Left ventricle myocardium inferior (tissue), 1 donor: ENCODE measurements around the gene DNAI2. TPM values are rescaled to one million over a fixed set of nuclear protein-coding genes. Genes with fewer than 3 reads are reported as not detected.

Source experiments
- DNase-seq: peaks from one replicate; pipeline ENCODE4 v3.0.0-alpha.2; 2020
- H3K27ac ChIP-seq: fragments of 200-600 bp; replicated peaks from 2 replicates; pipeline ENCODE4 v1.8.0; 2021
- H3K27me3 ChIP-seq: fragments of 200-600 bp; 2 replicates; pipeline ENCODE4 v1.8.0; 2021; ENCODE audit warnings: low read depth
- H3K36me3 ChIP-seq: fragments of 200-600 bp; 2 replicates; pipeline ENCODE4 v1.8.0; 2021
- H3K4me1 ChIP-seq: fragments of 200-600 bp; 2 replicates; pipeline ENCODE4 v1.8.0; 2021
- H3K4me3 ChIP-seq: fragments of 200-600 bp; 2 replicates; pipeline ENCODE4 v1.8.0; 2021; ENCODE audit warnings: mild to moderate bottlenecking, moderate library complexity
- H3K9me3 ChIP-seq: fragments of 200-600 bp; replicated peaks from 2 replicates; pipeline ENCODE4 v1.8.0; 2021
- intact Hi-C: fragments of 100-400 bp; cut with micrococcal nuclease; formaldehyde crosslinking; loops from one replicate; pipeline ENCODE4 v1.11.0; 2022
- total RNA-seq: library from RNA; stranded (reverse); fragmentation: NEBNext Ultra II Directional; extraction: Animal tissue kit (Norgen Biotek cat#: 25700); gene quantifications from one replicate; pipeline ENCODE4 v1.2.1, GENCODE V29; 2021
- TF ChIP-seq, protein P1 (sequence below): fragments of 200-600 bp; IDR thresholded peaks from 2 replicates; pipeline ENCODE4 v1.8.0; 2021; ENCODE audit warnings: antibody characterized with exemption, mild to moderate bottlenecking, borderline replicate concordance
- donor health status: DM: no; HTN: yes; CAD: no; lungs with severe emphysema.

The DNAI2 gene
- total RNA-seq, 1 donor from 2014 or later, result not detected

- intact Hi-C loops, result no loop called here
- Histone ChIP-seq H3K9me3 (no peaks in the 10 kb centered on the region), H3K36me3 (no peaks in the 10 kb centered on the region), H3K4me3 (no peak overlapping the region), H3K4me1 (no peaks in the 10 kb centered on the region), H3K27ac (no peak overlapping the region), H3K27me3 (peaks cover 14% of the 10 kb centered on the region)
- TF ChIP-seq, protein P1, sequence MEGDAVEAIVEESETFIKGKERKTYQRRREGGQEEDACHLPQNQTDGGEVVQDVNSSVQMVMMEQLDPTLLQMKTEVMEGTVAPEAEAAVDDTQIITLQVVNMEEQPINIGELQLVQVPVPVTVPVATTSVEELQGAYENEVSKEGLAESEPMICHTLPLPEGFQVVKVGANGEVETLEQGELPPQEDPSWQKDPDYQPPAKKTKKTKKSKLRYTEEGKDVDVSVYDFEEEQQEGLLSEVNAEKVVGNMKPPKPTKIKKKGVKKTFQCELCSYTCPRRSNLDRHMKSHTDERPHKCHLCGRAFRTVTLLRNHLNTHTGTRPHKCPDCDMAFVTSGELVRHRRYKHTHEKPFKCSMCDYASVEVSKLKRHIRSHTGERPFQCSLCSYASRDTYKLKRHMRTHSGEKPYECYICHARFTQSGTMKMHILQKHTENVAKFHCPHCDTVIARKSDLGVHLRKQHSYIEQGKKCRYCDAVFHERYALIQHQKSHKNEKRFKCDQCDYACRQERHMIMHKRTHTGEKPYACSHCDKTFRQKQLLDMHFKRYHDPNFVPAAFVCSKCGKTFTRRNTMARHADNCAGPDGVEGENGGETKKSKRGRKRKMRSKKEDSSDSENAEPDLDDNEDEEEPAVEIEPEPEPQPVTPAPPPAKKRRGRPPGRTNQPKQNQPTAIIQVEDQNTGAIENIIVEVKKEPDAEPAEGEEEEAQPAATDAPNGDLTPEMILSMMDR, result no peak
- DNase-seq, result no peak
Observed at GRCh38 chr17:74334393-74335039, 60.5 kb downstream of the DNAI2 start.

DNA sequence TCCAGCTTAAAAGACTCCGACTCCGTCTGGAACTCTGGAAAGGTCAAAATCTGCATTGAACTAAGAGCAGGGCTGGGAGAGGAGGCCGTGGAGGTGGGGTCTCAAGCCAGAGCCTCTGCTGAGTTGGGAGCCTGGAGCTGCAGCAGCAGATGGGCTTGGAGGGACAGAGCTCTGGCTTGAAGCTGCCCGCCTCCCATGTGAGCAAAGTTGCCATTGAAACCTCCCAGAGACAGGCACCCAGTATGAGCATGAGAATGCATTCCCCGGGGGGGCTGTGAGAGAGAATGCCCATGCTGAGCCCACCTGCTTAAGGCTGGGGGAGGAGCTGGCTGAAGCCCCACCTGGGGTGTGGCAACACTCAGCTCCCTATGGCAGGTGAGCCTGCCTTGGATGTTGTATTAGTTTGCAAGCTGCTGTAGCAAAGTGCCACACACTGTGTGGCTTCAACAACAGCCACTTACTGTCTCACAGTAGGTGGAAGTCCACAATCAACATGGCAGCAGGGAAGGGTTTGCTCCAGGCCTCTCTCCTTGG is 61.6 kb downstream of the DNAI2 start:
- Histone ChIP-seq H3K4me1 (no peaks in the 10 kb centered on the region), H3K4me3 (no peak overlapping the region), H3K27ac (no peak overlapping the region), H3K9me3 (no peaks in the 10 kb centered on the region), H3K27me3 (peaks cover 7% of the 10 kb centered on the region), H3K36me3 (no peaks in the 10 kb centered on the region)
- DNase-seq, result no peak
- TF ChIP-seq, protein P1, result no peak
- intact Hi-C loops, result no loop called here

GRCh38 chr17:74336307-74336706 is 62.3 kb downstream of the DNAI2 start:
- intact Hi-C loops, result no loop called here
- H3K4me3 ChIP-seq, result no peak overlapping the region
- peaks cover 6% of the 10 kb centered on the region for H3K27me3 ChIP-seq
- TF ChIP-seq, protein P1, result no peak
- DNase-seq, result no peak
- H3K9me3 ChIP-seq, result no peaks in the 10 kb centered on the region
- no peaks in the 10 kb centered on the region for H3K36me3 ChIP-seq
- H3K4me1 ChIP-seq, result no peaks in the 10 kb centered on the region
- no peak overlapping the region for H3K27ac ChIP-seq

DNA sequence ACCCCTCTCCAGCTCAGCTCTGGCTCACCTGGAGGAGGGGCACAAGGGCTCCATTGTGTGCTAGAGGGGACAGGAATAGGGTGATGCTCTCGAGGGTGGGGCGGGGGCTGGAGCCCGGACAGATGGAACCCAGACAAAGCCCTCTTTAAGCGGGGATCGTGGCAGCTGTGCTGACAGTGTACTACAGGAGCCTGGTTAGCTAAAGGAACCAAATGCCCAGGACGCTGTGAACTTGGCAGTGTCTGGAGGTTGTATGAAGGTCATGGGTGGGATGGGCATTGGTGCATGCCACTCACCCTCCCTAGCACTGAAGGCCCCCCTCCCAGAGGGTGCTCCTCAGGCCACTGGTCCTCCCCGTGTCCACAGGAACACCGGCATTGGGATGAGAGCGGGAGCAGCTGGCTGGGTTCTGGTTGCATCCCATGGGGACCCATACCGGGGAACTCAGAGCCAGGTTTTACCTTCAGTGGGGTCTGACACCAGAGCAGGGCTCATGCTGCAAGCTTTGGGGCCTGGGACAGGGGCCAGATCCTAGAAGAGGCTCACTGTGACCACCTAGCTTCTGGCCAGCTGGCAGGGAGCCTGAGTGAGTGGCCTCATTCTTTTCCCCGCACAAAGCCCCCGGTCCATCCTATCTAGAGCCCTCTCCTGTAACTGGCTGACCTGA is 63.9 kb downstream of the DNAI2 start:
- intact Hi-C loops, result no loop called here
- DNase-seq, result no peak
- no peaks in the 10 kb centered on the region for H3K36me3 ChIP-seq
- H3K27me3 ChIP-seq, result peaks cover 14% of the 10 kb centered on the region
- TF ChIP-seq, protein P1, result no peak
- H3K4me1 ChIP-seq, result no peaks in the 10 kb centered on the region
- H3K27ac ChIP-seq, result no peak overlapping the region
- H3K9me3 ChIP-seq, result no peaks in the 10 kb centered on the region
- no peak overlapping the region for H3K4me3 ChIP-seq

- Histone ChIP-seq H3K27ac (no peak overlapping the region), H3K9me3 (no peaks in the 10 kb centered on the region), H3K36me3 (no peaks in the 10 kb centered on the region), H3K27me3 (peaks cover 31% of the 10 kb centered on the region), H3K4me3 (no peak overlapping the region), H3K4me1 (no peaks in the 10 kb centered on the region)
- intact Hi-C loops, result no loop called here
- DNase-seq, result no peak
- TF ChIP-seq, protein P1, result no peak
Observed at GRCh38 chr17:74339537-74340195, 65.6 kb downstream of the DNAI2 start.
